Stimulated activated CD8-positive, alpha-beta memory T cell treated with anti-CD3 and anti-CD28 coated beads, Interleukin-12 subunit alpha, Interleukin-12 subunit beta, amount 100 ng/mL, for 24 hours (primary cell): ENCODE measurements around the gene PROCA1.
"Not testable (repeated sequence)": the region's sequence is repeated elsewhere in the genome, so short reads cannot be mapped to it uniquely, and the experiment has no call there.

ENCODE experiments used
- DNase-seq: peaks from one replicate; pipeline ENCODE4 v3.0.0-alpha.2; 2020; ENCODE audit errors: extremely low read depth

PROCA1 gene

GRCh38 chr17:28744104-28744971, 32.6 kb upstream of the PROCA1 start:
- DNase-seq = no peak

GRCh38 chr17:28743243-28744103, 31.8 kb upstream of the PROCA1 start, which contains the start of gene TRAF4:
TRAF4 (plus strand) TSS chr17:28744011; CDS start chr17:28744113, 102 bp downstream.
- no peak for DNase-seq

- DNase-seq = no peak
These were observed 30.0 kb upstream of the PROCA1 start for GRCh38 chr17:28741358-28742349.

- DNase-seq = no peak
These were observed 29.0 kb upstream of the PROCA1 start for GRCh38 chr17:28740406-28741357.

GRCh38 chr17:28738680-28739384, 27.1 kb upstream of the PROCA1 start:
- DNase-seq = no peak

- no peak for DNase-seq
These were observed 26.3 kb upstream of the PROCA1 start for GRCh38 chr17:28737770-28738679.

GRCh38 chr17:28737316-28737715, 25.6 kb upstream of the PROCA1 start:
- no peak for DNase-seq

- DNase-seq = not testable (repeated sequence)
These were observed 24.5 kb upstream of the PROCA1 start for GRCh38 chr17:28735913-28736769.

- DNase-seq = no peak
These were observed 23.6 kb upstream of the PROCA1 start for GRCh38 chr17:28735242-28735722.

- DNase-seq = no peak
These were observed 23.1 kb upstream of the PROCA1 start for GRCh38 chr17:28734712-28735241.

- no peak for DNase-seq
These were observed 21.7 kb upstream of the PROCA1 start for GRCh38 chr17:28733346-28733745.

GRCh38 chr17:28729950-28730330, 18.3 kb upstream of the PROCA1 start:
- DNase-seq = no peak

GRCh38 chr17:28728364-28729200, 16.9 kb upstream of the PROCA1 start, which contains the start of gene NEK8:
NEK8 (plus strand) TSS chr17:28728788; CDS start chr17:28728814, 26 bp downstream.
- DNase-seq = peak; percentile 92

- no peak for DNase-seq
These were observed 15.2 kb upstream of the PROCA1 start for GRCh38 chr17:28726627-28727491.

GRCh38 chr17:28726226-28726626, 14.5 kb upstream of the PROCA1 start, which contains the start of gene TLCD1:
TLCD1 (minus strand) TSS chr17:28726233; CDS start chr17:28726097, 136 bp downstream.
- no peak for DNase-seq
